ENCODE measurements around the gene DLX1.

GRCh38 chr2:172047566-172048507 is 37.5 kb upstream of the DLX1 start:
- TF ChIP-seq RAD21 (IDR thresholded peaks at IDR 0.05) (no peak), JUND (IDR thresholded peaks at IDR 0.05) (no peak), YY1 (IDR thresholded peaks at IDR 0.05) (no peak), CTCF (IDR thresholded peaks at IDR 0.05; ENCODE audit: low read depth, low read length, missing input control) (no peak), TAF1 (conservative IDR thresholded peaks at IDR 0.05) (no peak), GABPA (IDR thresholded peaks at IDR 0.05 in 1 of 2, conservative IDR thresholded peaks at IDR 0.05 in 1 of 2) (no peak), ATF3 (IDR thresholded peaks at IDR 0.05) (no peak)
